Testis (tissue), 2 donors: Measurements from ENCODE around the gene HTR7.

Experiments used
- POLR2A ChIP-seq: fragments of 450-650 bp; IDR thresholded peaks from one replicate; pipeline ENCODE4 v1.6.1; 2017; ENCODE audit warnings: antibody characterized with exemption, mild to moderate bottlenecking, moderate library complexity
- TF ChIP-seq, protein P1 (sequence below), 3 experiments: fragments of 450-650 bp in 2 of 3; fragments of 200-600 bp in 1 of 3; sonication (generic) in 1 of 3; IDR thresholded peaks; one replicate each; pipeline ENCODE4 v1.5.1; 2016 to 2019; ENCODE audit warnings: antibody characterized with exemption in 3 of 3, mild to moderate bottlenecking in 2 of 3, moderate library complexity in 1 of 3

- TF ChIP-seq, protein P1, sequence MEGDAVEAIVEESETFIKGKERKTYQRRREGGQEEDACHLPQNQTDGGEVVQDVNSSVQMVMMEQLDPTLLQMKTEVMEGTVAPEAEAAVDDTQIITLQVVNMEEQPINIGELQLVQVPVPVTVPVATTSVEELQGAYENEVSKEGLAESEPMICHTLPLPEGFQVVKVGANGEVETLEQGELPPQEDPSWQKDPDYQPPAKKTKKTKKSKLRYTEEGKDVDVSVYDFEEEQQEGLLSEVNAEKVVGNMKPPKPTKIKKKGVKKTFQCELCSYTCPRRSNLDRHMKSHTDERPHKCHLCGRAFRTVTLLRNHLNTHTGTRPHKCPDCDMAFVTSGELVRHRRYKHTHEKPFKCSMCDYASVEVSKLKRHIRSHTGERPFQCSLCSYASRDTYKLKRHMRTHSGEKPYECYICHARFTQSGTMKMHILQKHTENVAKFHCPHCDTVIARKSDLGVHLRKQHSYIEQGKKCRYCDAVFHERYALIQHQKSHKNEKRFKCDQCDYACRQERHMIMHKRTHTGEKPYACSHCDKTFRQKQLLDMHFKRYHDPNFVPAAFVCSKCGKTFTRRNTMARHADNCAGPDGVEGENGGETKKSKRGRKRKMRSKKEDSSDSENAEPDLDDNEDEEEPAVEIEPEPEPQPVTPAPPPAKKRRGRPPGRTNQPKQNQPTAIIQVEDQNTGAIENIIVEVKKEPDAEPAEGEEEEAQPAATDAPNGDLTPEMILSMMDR (IDR thresholded peaks at IDR 0.05) = no peak
- TF ChIP-seq POLR2A = no peak
These were observed 1.5 kb upstream of the HTR7 start for GRCh38 chr10:90859321-90859751.
